Measurements from ENCODE around the gene ANKRD52.
A peak's percentile ranks its signal among the peaks of the same experiment; 100 is the strongest.
"Not testable (repeated sequence)": the region's sequence is repeated elsewhere in the genome, so short reads cannot be mapped to it uniquely, and the experiment has no call there.

Gene ANKRD52

GRCh38 chr12:56278905-56279304, 20.7 kb upstream of the ANKRD52 start:
- no peak for DNase-seq

GRCh38 chr12:56274299-56274698, 16.1 kb upstream of the ANKRD52 start:
- in situ Hi-C loops (cut with MboI; ENCODE audit: low pct_unique_long_range_greater_than_20kb, low sequenced_read_pairs) = no loop called here
- DNase-seq = no peak

More at GRCh38 chr12:56278905-56279304, 20.7 kb upstream of the ANKRD52 start:
- in situ Hi-C loops (cut with MboI; ENCODE audit: low pct_unique_long_range_greater_than_20kb, low sequenced_read_pairs) = no loop called here

- DNase-seq; in situ Hi-C loops (cut with MboI; ENCODE audit: low pct_unique_long_range_greater_than_20kb, low sequenced_read_pairs): not testable (repeated sequence)
These were observed 14.3 kb upstream of the ANKRD52 start for GRCh38 chr12:56272468-56272867.

- DNase-seq = peak; percentile 46
- in situ Hi-C loops (cut with MboI; ENCODE audit: low pct_unique_long_range_greater_than_20kb, low sequenced_read_pairs) = no loop called here
These were observed 12.8 kb upstream of the ANKRD52 start for GRCh38 chr12:56271031-56271430.

GRCh38 chr12:56267443-56268071, 9.4 kb upstream of the ANKRD52 start:
- in situ Hi-C loops (cut with MboI; ENCODE audit: low pct_unique_long_range_greater_than_20kb, low sequenced_read_pairs) = no loop called here
- DNase-seq = no peak

GRCh38 chr12:56266693-56267442, 8.7 kb upstream of the ANKRD52 start, which contains the start of gene COQ10A:
Gene COQ10A (plus strand): TSS chr12:56266942. CDS start chr12:56267119, 177 bp downstream.
- in situ Hi-C loops (cut with MboI; ENCODE audit: low pct_unique_long_range_greater_than_20kb, low sequenced_read_pairs) = no loop called here
- peak; percentile 95 for DNase-seq

GRCh38 chr12:56266068-56266692, 8.0 kb upstream of the ANKRD52 start:
- in situ Hi-C loops (cut with MboI; ENCODE audit: low pct_unique_long_range_greater_than_20kb, low sequenced_read_pairs); DNase-seq: not testable (repeated sequence)

GRCh38 chr12:56262955-56263354, 4.8 kb upstream of the ANKRD52 start:
- in situ Hi-C loops (cut with MboI; ENCODE audit: low pct_unique_long_range_greater_than_20kb, low sequenced_read_pairs) = not testable (repeated sequence)

GRCh38 chr12:56261503-56262232, 3.5 kb upstream of the ANKRD52 start:
- in situ Hi-C loops (cut with MboI; ENCODE audit: low pct_unique_long_range_greater_than_20kb, low sequenced_read_pairs) = no loop called here
- no peak for DNase-seq

More at GRCh38 chr12:56262955-56263354, 4.8 kb upstream of the ANKRD52 start:
- DNase-seq = not testable (repeated sequence)

- no peak for DNase-seq
- in situ Hi-C loops (cut with MboI; ENCODE audit: low pct_unique_long_range_greater_than_20kb, low sequenced_read_pairs) = no loop called here
These were observed 2.7 kb upstream of the ANKRD52 start for GRCh38 chr12:56260921-56261320.

GRCh38 chr12:56260380-56260779, 2.2 kb upstream of the ANKRD52 start:
- no peak for DNase-seq
- in situ Hi-C loops (cut with MboI; ENCODE audit: low pct_unique_long_range_greater_than_20kb, low sequenced_read_pairs) = no loop called here

GRCh38 chr12:56258820-56259183, 618 bp upstream of the ANKRD52 start:
- in situ Hi-C loops (cut with MboI; ENCODE audit: low pct_unique_long_range_greater_than_20kb, low sequenced_read_pairs) = no loop called here
- no peak for DNase-seq

GRCh38 chr12:56257491-56258067, 605 bp downstream of the ANKRD52 start:
- in situ Hi-C loops (cut with MboI; ENCODE audit: low pct_unique_long_range_greater_than_20kb, low sequenced_read_pairs) = no loop called here
- DNase-seq = peak; percentile 30

GRCh38 chr12:56257071-56257470, 1.1 kb downstream of the ANKRD52 start:
- in situ Hi-C loops (cut with MboI; ENCODE audit: low pct_unique_long_range_greater_than_20kb, low sequenced_read_pairs) = no loop called here
- DNase-seq = no peak

GRCh38 chr12:56256326-56256960, 1.7 kb downstream of the ANKRD52 start:
- in situ Hi-C loops (cut with MboI; ENCODE audit: low pct_unique_long_range_greater_than_20kb, low sequenced_read_pairs) = no loop called here
- DNase-seq = no peak

- DNase-seq = no peak
- in situ Hi-C loops (cut with MboI; ENCODE audit: low pct_unique_long_range_greater_than_20kb, low sequenced_read_pairs) = no loop called here
These were observed 2.5 kb downstream of the ANKRD52 start for GRCh38 chr12:56255671-56256070.

GRCh38 chr12:56253091-56253490, 5.1 kb downstream of the ANKRD52 start:
- in situ Hi-C loops (cut with MboI; ENCODE audit: low pct_unique_long_range_greater_than_20kb, low sequenced_read_pairs) = no loop called here
- no peak for DNase-seq

- DNase-seq = no peak
- in situ Hi-C loops (cut with MboI; ENCODE audit: low pct_unique_long_range_greater_than_20kb, low sequenced_read_pairs) = no loop called here
These were observed 5.5 kb downstream of the ANKRD52 start for GRCh38 chr12:56252649-56253048.

- in situ Hi-C loops (cut with MboI; ENCODE audit: low pct_unique_long_range_greater_than_20kb, low sequenced_read_pairs) = no loop called here
- no peak for DNase-seq
These were observed 9.5 kb downstream of the ANKRD52 start for GRCh38 chr12:56248711-56249110.

Measured in KBM-7 (cell line).